Measurements from ENCODE around the gene FOXP2. TPM values are rescaled to one million over a fixed set of nuclear protein-coding genes. Genes with fewer than 3 reads are reported as not detected.
"Not testable (repeated sequence)": the region's sequence is repeated elsewhere in the genome, so short reads cannot be mapped to it uniquely, and the experiment has no call there.

Gene FOXP2
- not detected for total RNA-seq

DNA sequence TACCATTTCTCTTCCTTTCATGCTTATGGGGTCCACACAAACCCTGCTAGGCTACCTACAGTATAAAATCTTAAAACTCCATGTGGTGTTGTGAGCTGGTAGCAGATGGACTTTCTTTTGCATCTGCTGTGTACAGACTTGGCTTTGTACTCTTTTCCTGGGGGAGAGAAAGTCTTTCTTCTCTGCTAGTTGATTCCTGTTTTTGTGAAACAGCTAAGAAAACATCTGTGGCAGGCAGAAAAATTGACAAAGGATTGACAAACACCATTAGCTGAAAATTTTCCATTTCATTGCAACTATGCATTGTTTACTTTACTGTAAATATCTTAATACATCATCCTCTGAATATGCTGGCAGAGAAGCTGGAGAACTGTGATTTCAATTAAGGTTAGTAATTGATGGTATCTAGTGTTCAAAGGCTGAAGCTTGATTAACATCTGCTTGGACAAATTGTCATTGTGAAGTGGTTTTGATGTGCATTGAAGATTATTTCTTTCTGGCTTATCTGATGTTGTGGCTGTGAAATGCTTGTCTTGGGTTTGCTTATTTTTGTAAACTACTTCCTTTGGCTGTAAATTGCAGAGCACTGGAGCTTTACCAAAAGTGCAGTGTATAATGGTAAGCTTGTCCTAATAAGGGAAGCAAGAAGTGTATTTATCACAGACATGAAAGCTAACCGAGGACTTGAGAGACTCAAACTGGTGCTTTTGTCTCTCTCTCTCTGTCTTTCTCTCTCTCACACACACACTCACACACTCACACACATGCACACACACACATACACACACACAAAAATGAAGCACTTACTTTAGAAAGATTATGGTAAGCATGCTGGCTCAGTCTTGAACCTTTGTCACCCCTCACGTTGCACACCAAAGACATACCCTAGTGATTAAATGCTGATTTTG lies at the start of gene FOXP2:
Gene FOXP2 (plus strand): TSS at position 660 of the 908 bp plus-strand sequence. CDS start 11,697 bp downstream, outside the sequence.
- no peaks in the 10 kb centered on the region for H3K27me3 ChIP-seq (ENCODE audit: insufficient read depth, low read length)
- H3K9me3 ChIP-seq (ENCODE audit: low read depth, low read length), result no peaks in the 10 kb centered on the region
- no peaks in the 10 kb centered on the region for H3K4me1 ChIP-seq (ENCODE audit: insufficient read depth, low read length)
- no peak within 1 kb of the TSS for H3K4me3 ChIP-seq (ENCODE audit: low read length)

DNA sequence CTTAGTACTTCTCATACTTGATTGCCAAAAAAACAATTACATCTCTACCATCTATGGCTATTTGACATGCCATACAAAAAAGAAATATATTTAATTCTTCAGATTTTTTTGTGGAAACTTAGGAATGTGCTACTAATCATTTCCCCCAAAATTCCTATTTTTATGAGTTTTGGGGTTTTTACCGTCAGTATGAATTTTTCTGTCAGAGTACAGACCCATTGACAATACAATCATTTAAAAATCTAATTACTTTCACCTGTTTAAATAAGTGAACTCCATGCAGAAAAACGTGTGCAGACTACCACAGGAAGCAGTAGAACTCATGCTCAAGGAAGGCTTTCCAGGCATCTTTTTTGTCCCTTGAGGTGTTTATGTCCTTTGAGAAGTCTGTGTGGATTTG lies 48.8 kb upstream of the FOXP2 start:
- Histone ChIP-seq H3K27me3 (ENCODE audit: insufficient read depth, low read length) (no peaks in the 10 kb centered on the region), H3K9me3 (ENCODE audit: low read depth, low read length) (no peaks in the 10 kb centered on the region), H3K4me1 (ENCODE audit: insufficient read depth, low read length) (no peaks in the 10 kb centered on the region), H3K4me3 (ENCODE audit: low read length) (no peak overlapping the region)

DNA sequence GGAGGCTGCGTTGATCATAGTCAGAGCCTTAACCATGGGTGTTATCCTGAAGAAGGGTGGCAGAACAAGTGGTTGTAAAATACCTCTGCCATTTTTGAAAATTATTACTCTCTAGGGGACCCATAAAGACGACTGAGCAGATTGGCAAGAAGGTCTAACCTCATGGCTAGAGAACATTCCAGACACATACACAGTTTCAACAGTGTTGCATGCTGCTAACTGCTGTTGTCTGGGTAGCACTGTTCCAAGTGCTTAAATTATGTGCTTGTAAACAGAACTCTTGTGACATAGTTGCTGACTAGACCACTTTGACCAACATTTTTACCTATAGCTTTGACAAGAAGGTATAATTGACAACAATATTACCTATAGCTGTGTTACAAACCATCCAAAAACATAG lies 46.1 kb upstream of the FOXP2 start:
- H3K9me3 ChIP-seq (ENCODE audit: low read depth, low read length), result no peaks in the 10 kb centered on the region
- no peaks in the 10 kb centered on the region for H3K4me1 ChIP-seq (ENCODE audit: insufficient read depth, low read length)
- no peak overlapping the region for H3K4me3 ChIP-seq (ENCODE audit: low read length)
- H3K27me3 ChIP-seq (ENCODE audit: insufficient read depth, low read length), result no peaks in the 10 kb centered on the region

DNA sequence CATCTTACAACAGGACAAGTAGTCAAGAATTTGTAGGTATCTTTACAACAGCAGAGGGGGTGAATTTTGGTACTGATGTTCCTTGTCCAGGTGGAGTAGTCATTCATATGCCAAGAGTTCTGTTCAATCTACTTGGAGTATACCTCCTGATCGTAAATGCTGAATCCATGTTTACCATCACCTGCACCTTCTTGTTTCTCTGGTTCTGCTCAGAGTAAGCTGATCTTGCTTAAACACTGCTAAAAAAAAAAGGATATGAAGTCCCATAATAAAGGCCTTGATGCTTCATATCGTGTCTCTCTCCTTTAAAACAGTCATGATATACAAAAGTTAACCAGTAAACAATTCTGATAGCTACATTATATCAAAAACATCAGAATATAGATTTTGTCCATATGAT lies 45.3 kb upstream of the FOXP2 start:
- no peak overlapping the region for H3K4me3 ChIP-seq (ENCODE audit: low read length)
- H3K4me1 ChIP-seq (ENCODE audit: insufficient read depth, low read length), result no peaks in the 10 kb centered on the region
- no peaks in the 10 kb centered on the region for H3K27me3 ChIP-seq (ENCODE audit: insufficient read depth, low read length)
- H3K9me3 ChIP-seq (ENCODE audit: low read depth, low read length), result no peaks in the 10 kb centered on the region

DNA sequence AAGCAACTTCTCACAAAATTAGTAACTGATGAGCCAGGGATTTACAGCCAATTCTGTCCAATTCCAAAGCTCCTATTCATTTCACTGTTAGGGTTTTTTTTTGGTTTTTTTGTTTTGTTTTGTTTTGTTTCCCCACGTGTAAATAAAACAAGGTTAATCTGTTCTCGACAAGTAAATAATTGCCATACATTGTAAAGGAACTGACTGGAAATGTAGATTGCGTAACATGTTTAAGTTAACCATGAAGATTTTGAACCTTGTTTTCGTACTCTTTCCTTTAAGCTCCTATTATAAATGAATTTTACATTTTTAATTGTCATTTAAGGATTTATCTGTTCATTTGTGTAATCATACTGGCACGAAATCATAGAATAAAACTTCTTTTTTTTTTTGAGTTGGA lies 42.0 kb upstream of the FOXP2 start:
- Histone ChIP-seq H3K27me3 (ENCODE audit: insufficient read depth, low read length) (no peaks in the 10 kb centered on the region), H3K4me3 (ENCODE audit: low read length) (no peak overlapping the region), H3K4me1 (ENCODE audit: insufficient read depth, low read length) (no peaks in the 10 kb centered on the region), H3K9me3 (ENCODE audit: low read depth, low read length) (no peaks in the 10 kb centered on the region)

DNA sequence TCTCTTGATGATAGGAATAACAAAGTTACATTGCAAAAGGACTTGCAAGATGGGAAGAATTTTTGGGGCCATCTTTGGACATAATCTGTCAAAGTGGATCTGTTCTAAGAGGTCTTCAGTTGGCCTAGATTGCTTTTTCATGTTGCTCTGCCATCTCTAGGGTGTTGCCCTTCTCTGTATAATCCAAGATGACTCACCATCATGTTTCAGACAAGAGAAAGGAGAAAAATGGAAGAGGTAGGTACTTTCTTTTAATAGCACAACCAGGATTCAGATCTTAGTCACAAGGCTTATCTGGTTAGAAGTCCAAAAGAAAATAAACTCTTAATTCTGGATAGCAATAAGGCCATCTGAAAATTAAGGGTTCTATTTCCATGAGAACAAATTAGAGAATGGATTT lies 38.7 kb upstream of the FOXP2 start:
- Histone ChIP-seq H3K27me3 (ENCODE audit: insufficient read depth, low read length) (no peaks in the 10 kb centered on the region), H3K4me1 (ENCODE audit: insufficient read depth, low read length) (no peaks in the 10 kb centered on the region), H3K4me3 (ENCODE audit: low read length) (no peak overlapping the region), H3K9me3 (ENCODE audit: low read depth, low read length) (no peaks in the 10 kb centered on the region)

DNA sequence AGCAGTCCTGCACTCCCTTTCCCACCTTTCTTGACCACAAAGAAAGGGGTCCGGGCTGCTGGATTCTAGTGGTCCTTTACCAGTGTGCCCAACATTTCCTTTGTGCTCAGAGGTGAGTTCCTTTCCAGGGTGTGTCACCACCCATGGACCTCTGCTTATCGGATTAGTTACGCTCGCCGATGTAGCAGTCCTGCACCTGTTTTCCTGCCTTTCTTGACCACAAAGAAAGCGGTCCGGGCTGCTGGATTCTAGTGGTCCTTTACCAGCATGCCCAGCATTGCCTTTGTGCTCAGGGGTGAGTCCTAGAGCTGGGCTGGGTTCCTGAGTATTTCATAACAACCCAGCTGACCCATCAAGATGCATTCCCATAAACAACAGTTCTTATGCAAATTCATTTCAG lies 30.7 kb upstream of the FOXP2 start:
- H3K4me1 ChIP-seq (ENCODE audit: insufficient read depth, low read length); H3K27me3 ChIP-seq (ENCODE audit: insufficient read depth, low read length); H3K9me3 ChIP-seq (ENCODE audit: low read depth, low read length); H3K4me3 ChIP-seq (ENCODE audit: low read length): not testable (repeated sequence)

DNA sequence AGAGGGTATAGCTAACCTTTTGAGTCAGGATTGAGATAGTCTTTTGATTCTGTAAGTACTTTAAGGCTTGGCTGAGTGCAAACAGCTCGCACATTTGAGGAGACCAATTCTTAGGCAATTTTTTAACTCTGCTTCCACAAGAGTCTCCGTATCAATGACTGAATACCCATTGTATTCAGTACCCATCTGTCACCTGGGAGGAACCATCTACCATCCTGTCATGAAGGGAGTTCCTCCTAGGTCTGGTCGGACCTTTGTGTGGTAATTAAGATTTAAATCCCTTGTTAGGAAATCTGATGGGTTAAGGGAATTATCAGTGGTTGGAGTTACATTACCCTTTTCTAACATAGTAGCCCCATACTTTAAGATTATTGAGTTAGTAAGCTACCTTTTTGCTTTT lies 30.3 kb upstream of the FOXP2 start:
- H3K9me3 ChIP-seq (ENCODE audit: low read depth, low read length); H3K4me3 ChIP-seq (ENCODE audit: low read length): not testable (repeated sequence)

DNA sequence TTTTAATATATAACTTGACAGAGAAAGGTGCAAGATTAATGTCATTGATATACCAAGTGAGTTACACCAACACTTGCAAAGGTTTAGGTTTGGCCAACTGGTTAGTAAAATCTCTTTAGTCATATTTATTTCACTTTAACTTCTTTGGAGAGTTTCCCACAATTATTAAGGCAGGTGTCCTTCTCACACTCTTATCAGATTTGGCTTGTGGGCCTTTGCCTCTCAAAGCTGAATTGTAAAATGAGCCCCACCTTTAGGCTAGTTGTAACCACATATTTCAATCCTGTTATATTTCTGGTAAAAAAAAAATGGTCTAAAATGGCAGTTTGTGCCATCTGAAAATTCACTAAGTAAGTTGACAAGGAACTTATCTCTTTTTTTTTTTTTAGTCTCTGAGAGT lies 26.6 kb upstream of the FOXP2 start:
- Histone ChIP-seq H3K4me3 (ENCODE audit: low read length) (no peak overlapping the region), H3K9me3 (ENCODE audit: low read depth, low read length) (no peaks in the 10 kb centered on the region), H3K27me3 (ENCODE audit: insufficient read depth, low read length) (no peaks in the 10 kb centered on the region), H3K4me1 (ENCODE audit: insufficient read depth, low read length) (no peaks in the 10 kb centered on the region)

More for the DNA sequence above, 30.3 kb upstream of the FOXP2 start:
- not testable (repeated sequence) for H3K27me3 ChIP-seq (ENCODE audit: insufficient read depth, low read length); H3K4me1 ChIP-seq (ENCODE audit: insufficient read depth, low read length)

DNA sequence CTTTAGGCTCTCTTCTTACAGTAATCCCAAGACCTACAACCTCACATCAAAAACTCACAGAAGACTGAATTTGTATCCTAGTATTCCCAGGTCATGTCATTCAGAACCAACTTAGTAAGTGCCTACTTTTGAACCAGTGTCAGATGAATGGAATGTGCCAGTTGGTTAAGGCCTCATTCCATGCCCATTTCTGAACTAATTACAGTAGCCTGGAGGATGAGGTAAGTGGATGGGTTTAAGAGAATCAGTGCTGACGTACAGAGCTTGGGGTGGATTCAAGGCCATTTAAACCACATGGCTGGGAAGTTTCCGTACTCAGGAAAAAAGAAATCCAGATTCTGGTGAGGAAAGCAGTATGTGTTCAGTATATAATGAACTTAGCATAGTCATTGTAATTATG lies 21.9 kb upstream of the FOXP2 start:
- H3K9me3 ChIP-seq (ENCODE audit: low read depth, low read length), result no peaks in the 10 kb centered on the region
- no peak overlapping the region for H3K4me3 ChIP-seq (ENCODE audit: low read length)
- H3K4me1 ChIP-seq (ENCODE audit: insufficient read depth, low read length), result no peaks in the 10 kb centered on the region
- no peaks in the 10 kb centered on the region for H3K27me3 ChIP-seq (ENCODE audit: insufficient read depth, low read length)

DNA sequence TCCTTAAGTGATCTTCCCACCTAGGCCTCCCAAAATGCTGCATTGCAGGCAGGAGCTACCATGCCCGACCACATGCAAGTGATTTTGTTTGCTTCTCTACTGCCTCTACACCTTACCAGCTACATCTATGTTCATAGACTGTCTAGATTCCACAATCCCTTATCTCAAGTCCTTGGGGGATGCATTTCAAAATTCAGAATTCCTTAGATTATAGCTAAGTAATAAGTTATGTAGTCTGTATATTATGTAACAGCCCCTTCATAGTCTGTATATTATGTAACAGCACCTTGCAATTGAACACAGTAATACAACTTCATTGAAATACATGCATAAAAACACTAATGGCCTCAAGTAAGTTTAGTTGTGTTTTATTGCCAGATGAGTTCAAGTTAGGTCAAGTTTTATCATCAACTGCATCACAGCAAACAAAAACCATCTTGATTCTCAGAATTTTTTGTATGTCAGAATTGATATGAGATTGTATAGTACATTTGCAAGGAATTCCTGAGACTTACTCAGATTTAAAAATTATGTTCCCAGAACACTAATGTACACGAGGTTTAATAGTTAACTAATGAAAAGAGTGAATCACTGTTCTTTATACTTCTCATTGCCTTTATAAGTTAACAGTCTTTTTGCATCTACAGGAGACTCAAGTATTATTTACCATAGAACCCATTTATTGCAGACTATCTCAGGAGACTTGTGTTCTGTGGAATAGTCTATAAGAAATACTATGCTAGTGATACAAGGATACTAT lies 11.6 kb upstream of the FOXP2 start:
- Histone ChIP-seq H3K4me1 (ENCODE audit: insufficient read depth, low read length) (no peaks in the 10 kb centered on the region), H3K4me3 (ENCODE audit: low read length) (no peak overlapping the region), H3K9me3 (ENCODE audit: low read depth, low read length) (no peaks in the 10 kb centered on the region), H3K27me3 (ENCODE audit: insufficient read depth, low read length) (no peaks in the 10 kb centered on the region)

DNA sequence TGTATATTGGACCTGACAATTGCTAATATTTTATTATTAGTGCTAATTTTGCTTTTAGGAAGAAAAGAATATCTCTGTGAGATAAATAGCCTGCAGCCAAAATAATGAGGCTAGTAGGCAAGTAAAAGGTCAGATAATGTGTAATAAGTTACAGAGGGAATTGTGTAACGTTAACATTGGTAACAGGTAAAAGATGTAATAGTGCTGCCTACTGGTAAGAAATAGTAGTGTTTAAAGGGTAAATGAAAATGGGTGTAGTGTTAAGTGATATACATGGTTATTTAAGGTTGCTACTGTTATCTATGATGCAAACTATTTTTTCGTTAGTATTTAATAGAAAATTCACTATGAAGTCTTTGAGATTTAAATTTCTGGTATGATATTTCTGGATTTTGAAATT lies 9.2 kb upstream of the FOXP2 start:
- Histone ChIP-seq H3K4me1 (ENCODE audit: insufficient read depth, low read length) (no peaks in the 10 kb centered on the region), H3K4me3 (ENCODE audit: low read length) (no peak overlapping the region), H3K9me3 (ENCODE audit: low read depth, low read length) (no peaks in the 10 kb centered on the region), H3K27me3 (ENCODE audit: insufficient read depth, low read length) (no peaks in the 10 kb centered on the region)

DNA sequence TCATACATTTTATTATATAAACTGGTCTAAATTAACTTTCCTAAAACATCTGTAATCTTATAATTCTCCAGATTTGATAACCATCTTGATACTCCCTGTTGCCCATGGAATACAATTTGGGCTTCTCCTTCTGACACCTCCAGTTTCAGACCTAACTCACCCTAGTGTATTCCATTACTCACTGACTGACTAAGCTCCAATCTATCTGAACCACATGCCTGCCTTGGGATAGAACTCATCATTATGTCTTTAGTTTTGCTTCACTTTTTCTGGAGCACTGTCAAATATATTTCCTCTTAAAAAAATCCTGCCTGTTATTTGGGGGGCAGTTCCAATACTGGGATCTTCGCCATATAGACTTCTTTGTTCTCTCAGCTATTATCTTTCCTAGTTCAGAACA lies 4.9 kb upstream of the FOXP2 start:
- no peaks in the 10 kb centered on the region for H3K9me3 ChIP-seq (ENCODE audit: low read depth, low read length)
- no peaks in the 10 kb centered on the region for H3K27me3 ChIP-seq (ENCODE audit: insufficient read depth, low read length)
- H3K4me1 ChIP-seq (ENCODE audit: insufficient read depth, low read length), result no peaks in the 10 kb centered on the region
- H3K4me3 ChIP-seq (ENCODE audit: low read length), result no peak overlapping the region

DNA sequence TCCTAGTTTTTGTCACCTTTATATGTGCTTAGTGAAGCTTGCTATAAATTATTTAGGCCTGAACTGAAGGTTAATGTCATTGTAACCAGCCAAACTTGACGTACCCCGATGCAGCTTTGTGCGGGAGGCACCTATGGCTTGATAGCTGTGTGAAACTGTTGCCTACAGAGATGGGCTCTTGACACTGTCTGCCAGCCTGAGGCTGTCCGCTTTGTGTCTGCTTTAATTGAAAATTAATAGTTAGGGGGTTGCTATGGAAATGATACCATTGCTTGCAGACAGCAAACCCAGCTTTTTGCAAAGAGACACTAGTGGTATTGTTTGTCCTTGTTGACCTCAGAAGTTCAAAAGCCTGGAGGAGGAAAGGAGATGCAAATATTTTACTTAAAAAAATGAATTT lies 2.1 kb upstream of the FOXP2 start:
- Histone ChIP-seq H3K27me3 (ENCODE audit: insufficient read depth, low read length) (no peaks in the 10 kb centered on the region), H3K9me3 (ENCODE audit: low read depth, low read length) (no peaks in the 10 kb centered on the region), H3K4me1 (ENCODE audit: insufficient read depth, low read length) (no peaks in the 10 kb centered on the region), H3K4me3 (ENCODE audit: low read length) (no peak overlapping the region)

DNA sequence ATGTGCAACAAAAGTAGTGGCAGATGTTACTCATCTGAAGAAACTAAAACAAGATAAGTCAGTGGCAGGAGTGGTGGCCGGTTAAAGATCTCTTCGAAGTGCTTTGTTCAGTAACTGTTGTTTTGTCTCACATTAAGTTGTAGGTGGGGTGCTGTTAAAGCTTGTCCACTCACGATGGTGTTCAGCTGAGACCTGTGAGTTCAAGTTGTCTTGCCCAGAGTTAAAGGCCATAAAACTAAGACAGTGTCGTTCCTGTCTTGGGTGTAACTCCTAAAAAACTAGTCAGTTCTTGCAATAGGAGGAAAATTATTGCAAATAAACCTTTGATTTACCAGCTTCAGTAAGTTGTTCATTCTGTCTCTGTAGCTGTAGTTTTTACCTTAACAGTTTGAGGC lies 857 bp upstream of the FOXP2 start:
- no peaks in the 10 kb centered on the region for H3K9me3 ChIP-seq (ENCODE audit: low read depth, low read length)
- no peaks in the 10 kb centered on the region for H3K27me3 ChIP-seq (ENCODE audit: insufficient read depth, low read length)
- no peak overlapping the region for H3K4me3 ChIP-seq (ENCODE audit: low read length)
- no peaks in the 10 kb centered on the region for H3K4me1 ChIP-seq (ENCODE audit: insufficient read depth, low read length)
